HG03571 (cell line): ENCODE measurements around the gene PRKCZ.
A peak's percentile ranks its signal among the peaks of the same experiment; 100 is the strongest.
"Not testable (repeated sequence)": the region's sequence is repeated elsewhere in the genome, so short reads cannot be mapped to it uniquely, and the experiment has no call there.

Experiments used
- ATAC-seq: cut with Tn5 transposase; IDR thresholded peaks from one replicate; pipeline ENCODE4 v1.9.1; 2021; ENCODE audit not compliant: unreplicated experiment

PRKCZ gene

GRCh38 chr1:2114635-2115007, 64.4 kb downstream of the PRKCZ start:
- not testable (repeated sequence) for ATAC-seq

- ATAC-seq = no peak
These were observed 64.9 kb downstream of the PRKCZ start for GRCh38 chr1:2115008-2115641.

GRCh38 chr1:2115702-2116341, 65.6 kb downstream of the PRKCZ start:
- ATAC-seq = no peak

GRCh38 chr1:2119886-2120285, 69.7 kb downstream of the PRKCZ start:
- ATAC-seq = no peak

- ATAC-seq = no peak
These were observed 71.0 kb downstream of the PRKCZ start for GRCh38 chr1:2121101-2121691.

- not testable (repeated sequence) for ATAC-seq
These were observed 71.6 kb downstream of the PRKCZ start for GRCh38 chr1:2121794-2122193.

- ATAC-seq = no peak
These were observed 74.4 kb downstream of the PRKCZ start for GRCh38 chr1:2124446-2125198.

- ATAC-seq = no peak
These were observed 75.4 kb downstream of the PRKCZ start for GRCh38 chr1:2125350-2126211.

GRCh38 chr1:2126331-2127186, 76.3 kb downstream of the PRKCZ start:
- no peak for ATAC-seq

GRCh38 chr1:2127187-2128145, 77.3 kb downstream of the PRKCZ start:
- ATAC-seq = no peak

GRCh38 chr1:2128189-2128901, 78.1 kb downstream of the PRKCZ start:
- no peak for ATAC-seq

GRCh38 chr1:2129256-2129943, 79.2 kb downstream of the PRKCZ start:
- no peak for ATAC-seq

- ATAC-seq = no peak
These were observed 79.9 kb downstream of the PRKCZ start for GRCh38 chr1:2130156-2130555.

- no peak for ATAC-seq
These were observed 80.7 kb downstream of the PRKCZ start for GRCh38 chr1:2130871-2131289.

GRCh38 chr1:2132222-2133038, 82.2 kb downstream of the PRKCZ start:
- no peak for ATAC-seq

- ATAC-seq = peak; percentile 78
These were observed 83.0 kb downstream of the PRKCZ start for GRCh38 chr1:2133039-2133878.
